ENCODE measurements around the gene TANGO6. TPM values are rescaled to one million over a fixed set of nuclear protein-coding genes. Genes with fewer than 3 reads are reported as not detected.

The TANGO6 gene
- polyA plus RNA-seq, 1 donor (not counting 4 experiments of a cell fraction or from before 2014, with no cell fraction given) = 13.1 TPM

GRCh38 chr16:68907297-68907696 is 64.0 kb downstream of the TANGO6 start:
- no peaks in the 10 kb centered on the region for H3K79me2 ChIP-seq (ENCODE audit: control insufficient read depth, insufficient read depth, low read length)
- TF ChIP-seq EZH2 (IDR thresholded peaks at IDR 0.05; ENCODE audit: low read length) (no peak), CTCF (optimal IDR thresholded peaks at IDR 0.05 in 1 of 3, IDR thresholded peaks at IDR 0.05 in 1 of 3, conservative IDR thresholded peaks at IDR 0.05 in 1 of 3; ENCODE audit: extremely low read depth in 1 of 3, insufficient read depth in 2 of 3, low read length in 3 of 3) (no peak)
- no peak overlapping the region for H3K4me2 ChIP-seq (ENCODE audit: control insufficient read depth, extremely low read depth, insufficient read depth, low read depth, low read length)
- no peak overlapping the region for H3K9ac ChIP-seq (ENCODE audit: control insufficient read depth, extremely low read depth, insufficient read depth, low read length)
- dilution Hi-C loops (cut with MboI; ENCODE audit: extremely low pct_ligation_motif_present, low sequenced_read_pairs) = no loop called here
- peaks cover 5 to 13% of the 10 kb centered on the region in 2 experiments for H3K36me3 ChIP-seq (ENCODE audit: control insufficient read depth in 2 of 2, extremely low read depth in 1 of 2, insufficient read depth in 2 of 2, low read length in 2 of 2)
- no peak for FAIRE-seq
- no peaks in the 10 kb centered on the region for H4K20me1 ChIP-seq (ENCODE audit: control insufficient read depth, extremely low read depth, insufficient read depth, low read length)
- H2AFZ ChIP-seq (ENCODE audit: control insufficient read depth, low read length) = no peak overlapping the region
- no peak overlapping the region for H3K27ac ChIP-seq (ENCODE audit: control insufficient read depth, insufficient read depth, low read length)
- DNase-seq (ENCODE audit: low read depth, low spot score) = no peak
- H3K9me1 ChIP-seq (ENCODE audit: control insufficient read depth, extremely low read depth, insufficient read depth, low read length) = no peaks in the 10 kb centered on the region
- no peaks in the 10 kb centered on the region for H3K27me3 ChIP-seq (ENCODE audit: control insufficient read depth, extremely low read depth, insufficient read depth, low read length)
- H3K9me3 ChIP-seq (ENCODE audit: control insufficient read depth, low read depth, low read length) = no peaks in the 10 kb centered on the region
- H3K4me1 ChIP-seq (ENCODE audit: control insufficient read depth, extremely low read depth, insufficient read depth, low read length) = peaks cover 4% of the 10 kb centered on the region
- H3K4me3 ChIP-seq (ENCODE audit: control insufficient read depth in 2 of 3, extremely low read depth in 1 of 3, insufficient read depth in 2 of 3, low read depth in 1 of 3, low read length in 3 of 3) = no peak overlapping the region

- H2AFZ ChIP-seq (ENCODE audit: control insufficient read depth, low read length) = no peak overlapping the region
- no peaks in the 10 kb centered on the region for H3K9me1 ChIP-seq (ENCODE audit: control insufficient read depth, extremely low read depth, insufficient read depth, low read length)
- DNase-seq (ENCODE audit: low read depth, low spot score) = no peak
- no peaks in the 10 kb centered on the region for H3K79me2 ChIP-seq (ENCODE audit: control insufficient read depth, insufficient read depth, low read length)
- H3K4me2 ChIP-seq (ENCODE audit: control insufficient read depth, extremely low read depth, insufficient read depth, low read depth, low read length) = no peak overlapping the region
- H3K27ac ChIP-seq (ENCODE audit: control insufficient read depth, insufficient read depth, low read length) = no peak overlapping the region
- dilution Hi-C loops (cut with MboI; ENCODE audit: extremely low pct_ligation_motif_present, low sequenced_read_pairs) = no loop called here
- no peak overlapping the region for H3K4me3 ChIP-seq (ENCODE audit: control insufficient read depth in 2 of 3, extremely low read depth in 1 of 3, insufficient read depth in 2 of 3, low read depth in 1 of 3, low read length in 3 of 3)
- TF ChIP-seq EZH2 (IDR thresholded peaks at IDR 0.05; ENCODE audit: low read length) = no peak
- no peak for TF ChIP-seq CTCF (optimal IDR thresholded peaks at IDR 0.05 in 1 of 3, IDR thresholded peaks at IDR 0.05 in 1 of 3, conservative IDR thresholded peaks at IDR 0.05 in 1 of 3; ENCODE audit: extremely low read depth in 1 of 3, insufficient read depth in 2 of 3, low read length in 3 of 3)
- peaks cover under 1% of the 10 kb centered on the region for H3K4me1 ChIP-seq (ENCODE audit: control insufficient read depth, extremely low read depth, insufficient read depth, low read length)
- H4K20me1 ChIP-seq (ENCODE audit: control insufficient read depth, extremely low read depth, insufficient read depth, low read length) = no peaks in the 10 kb centered on the region
- H3K27me3 ChIP-seq (ENCODE audit: control insufficient read depth, extremely low read depth, insufficient read depth, low read length) = no peaks in the 10 kb centered on the region
- H3K9ac ChIP-seq (ENCODE audit: control insufficient read depth, extremely low read depth, insufficient read depth, low read length) = no peak overlapping the region
- H3K9me3 ChIP-seq (ENCODE audit: control insufficient read depth, low read depth, low read length) = no peaks in the 10 kb centered on the region
- no peak for FAIRE-seq
- peaks cover 4 to 13% of the 10 kb centered on the region in 2 experiments for H3K36me3 ChIP-seq (ENCODE audit: control insufficient read depth in 2 of 2, extremely low read depth in 1 of 2, insufficient read depth in 2 of 2, low read length in 2 of 2)
These were observed 64.5 kb downstream of the TANGO6 start for GRCh38 chr16:68907781-68908181.

All from keratinocyte (primary cell).